Activated naive CD8-positive, alpha-beta T cell treated with anti-CD3 and anti-CD28 coated beads, Interleukin-2, amount 50 U/mL, for 24 hours (primary cell): ENCODE results near the gene MYO1D.

Experiments used
- ATAC-seq: fragments of 150-1000 bp; cut with Tn5 transposase; one replicate; pipeline ENCODE4 v1.10.0; 2021
- DNase-seq: peaks from one replicate; pipeline ENCODE4 v3.0.0; 2021
- H3K27ac Mint-ChIP-seq: one replicate; pipeline ENCODE4 v1.8.0; 2021; ENCODE audit warnings: mild to moderate bottlenecking, mixed read lengths
- H3K27me3 Mint-ChIP-seq: one replicate; pipeline ENCODE4 v1.8.0; 2021; ENCODE audit warnings: mixed read lengths
- H3K36me3 Mint-ChIP-seq: one replicate; pipeline ENCODE4 v1.8.0; 2021; ENCODE audit warnings: low read depth, mixed read lengths
- H3K4me1 Mint-ChIP-seq: one replicate; pipeline ENCODE4 v1.8.0; 2021; ENCODE audit warnings: mixed read lengths
- H3K4me3 Mint-ChIP-seq: one replicate; pipeline ENCODE4 v1.8.0; 2021; ENCODE audit warnings: mild to moderate bottlenecking, moderate library complexity, mixed read lengths
- H3K9me3 Mint-ChIP-seq: one replicate; pipeline ENCODE4 v1.8.0; 2021; ENCODE audit warnings: mixed read lengths

The MYO1D gene

DNA sequence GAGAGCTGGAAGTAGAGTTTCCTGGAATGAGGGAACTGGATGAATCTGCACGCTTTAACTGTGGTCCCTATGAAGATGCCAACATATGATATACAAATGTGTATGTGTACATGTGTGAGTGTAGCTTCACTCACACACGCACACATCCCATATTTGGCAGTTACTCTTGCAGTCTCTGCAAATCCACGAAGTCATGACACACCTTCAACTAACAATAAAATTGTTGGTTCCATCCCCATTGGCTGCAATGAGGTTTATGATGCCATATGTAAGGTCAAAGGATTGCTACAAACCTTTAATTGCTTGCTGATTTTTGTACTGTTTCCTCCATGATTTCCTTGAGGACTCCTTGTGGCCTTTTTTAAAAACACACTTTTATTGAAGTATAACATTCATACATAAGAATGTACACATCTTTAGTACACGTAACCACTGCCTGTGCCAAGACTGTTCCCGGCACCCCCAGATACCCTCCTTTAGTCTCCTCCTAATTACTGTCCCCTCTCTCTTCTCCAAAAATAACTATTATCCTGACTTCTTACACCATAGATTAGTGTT, 22.0 kb downstream of the MYO1D start:
- no peaks in the 10 kb centered on the region for H3K9me3 Mint-ChIP-seq
- peaks cover under 1% of the 10 kb centered on the region for H3K4me1 Mint-ChIP-seq
- ATAC-seq (no peak), DNase-seq (no peak)
- H3K36me3 Mint-ChIP-seq, result peaks cover 1% of the 10 kb centered on the region
- H3K27ac Mint-ChIP-seq, result no peak overlapping the region
- H3K4me3 Mint-ChIP-seq, result no peak overlapping the region
- peaks cover 8% of the 10 kb centered on the region for H3K27me3 Mint-ChIP-seq

DNA sequence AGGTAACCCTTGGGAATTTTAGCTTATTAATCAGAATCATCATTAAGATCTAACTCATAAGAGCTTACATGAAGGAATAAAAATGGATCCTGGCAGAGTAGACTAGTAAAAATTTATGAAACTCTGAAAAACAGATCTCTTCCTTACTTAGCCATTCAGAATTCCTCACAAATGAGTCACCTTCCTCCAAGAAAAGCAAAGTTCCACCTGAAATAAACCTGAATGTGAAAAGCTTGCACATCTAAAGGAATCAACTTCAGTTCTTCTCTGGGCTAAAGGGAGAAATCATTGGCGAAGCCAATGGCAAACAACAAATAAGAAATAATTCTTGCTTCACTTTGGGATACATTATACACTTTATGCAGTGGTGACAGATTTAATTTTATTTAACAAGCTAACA, 22.7 kb downstream of the MYO1D start:
- Mint-ChIP-seq H3K4me1 (no peaks in the 10 kb centered on the region), H3K27me3 (peaks cover 8% of the 10 kb centered on the region), H3K27ac (no peak overlapping the region), H3K4me3 (no peak overlapping the region), H3K36me3 (peaks cover 1% of the 10 kb centered on the region), H3K9me3 (no peaks in the 10 kb centered on the region)
- ATAC-seq, result no peak
- DNase-seq, result no peak

DNA sequence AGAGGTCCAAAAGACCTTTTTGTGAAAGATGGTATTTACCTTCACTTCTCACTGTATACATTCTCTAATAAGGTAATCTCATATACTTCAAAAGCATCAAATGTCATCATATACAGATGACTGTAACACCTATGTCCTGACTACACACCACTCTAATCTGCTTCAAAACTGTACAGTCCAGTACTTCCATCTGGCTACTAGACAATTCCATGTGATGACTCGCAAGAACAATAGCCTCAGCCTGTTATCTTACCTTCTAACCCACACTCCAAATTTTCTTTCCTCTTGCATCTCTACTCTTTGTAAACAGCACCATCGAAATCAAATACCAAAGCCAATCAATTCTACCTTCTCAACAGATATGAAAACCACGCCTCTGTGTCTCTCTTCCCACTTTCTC, 24.1 kb downstream of the MYO1D start:
- Mint-ChIP-seq H3K27ac (no peak overlapping the region), H3K9me3 (no peaks in the 10 kb centered on the region), H3K27me3 (peaks cover 8% of the 10 kb centered on the region), H3K4me3 (no peak overlapping the region), H3K36me3 (peaks cover 1% of the 10 kb centered on the region), H3K4me1 (no peaks in the 10 kb centered on the region)
- ATAC-seq, result no peak
- DNase-seq, result no peak

DNA sequence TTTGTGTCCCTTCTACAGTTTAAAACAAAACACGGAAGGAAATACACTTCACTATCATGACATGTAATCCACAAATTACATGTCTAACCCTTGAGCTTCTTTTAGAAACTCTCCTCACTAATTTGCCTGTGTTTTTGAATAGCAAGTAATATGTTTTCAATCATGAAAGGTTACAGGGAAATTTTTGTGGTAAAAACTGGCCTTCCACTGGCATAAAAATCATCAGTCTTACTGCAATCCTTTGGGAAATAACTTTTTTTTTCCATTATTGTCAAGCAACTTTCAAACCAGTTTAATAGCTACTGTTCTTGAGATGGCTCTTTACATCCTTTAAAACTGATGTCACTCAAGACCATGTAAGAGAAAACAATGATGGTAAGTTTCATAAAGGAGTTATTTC, 27.0 kb downstream of the MYO1D start:
- H3K4me3 Mint-ChIP-seq, result no peak overlapping the region
- H3K4me1 Mint-ChIP-seq, result no peaks in the 10 kb centered on the region
- no peak for DNase-seq
- H3K27ac Mint-ChIP-seq, result no peak overlapping the region
- no peak for ATAC-seq
- H3K36me3 Mint-ChIP-seq, result no peaks in the 10 kb centered on the region
- peaks cover 6% of the 10 kb centered on the region for H3K27me3 Mint-ChIP-seq
- H3K9me3 Mint-ChIP-seq, result no peaks in the 10 kb centered on the region

DNA sequence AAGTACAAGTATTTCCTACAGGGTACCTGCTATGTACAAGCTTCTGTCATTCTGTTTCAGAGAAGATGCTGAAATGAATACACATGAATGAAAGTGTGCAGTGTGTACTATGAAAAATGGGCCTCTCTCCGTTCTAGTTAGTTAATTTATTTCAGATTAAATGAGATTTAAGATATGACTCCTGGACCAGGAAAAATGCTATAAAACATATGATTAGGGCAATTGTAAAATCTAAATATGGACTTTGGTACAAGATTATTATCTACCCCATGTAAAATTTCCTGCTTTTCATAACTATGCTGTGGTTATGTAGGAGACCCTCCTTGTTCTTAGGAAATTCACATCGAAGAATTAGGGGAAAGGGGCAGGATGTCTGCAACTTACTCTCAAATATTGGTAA, 28.9 kb downstream of the MYO1D start:
- DNase-seq, result no peak
- Mint-ChIP-seq H3K27ac (no peak overlapping the region), H3K4me1 (no peaks in the 10 kb centered on the region), H3K27me3 (peaks cover 6% of the 10 kb centered on the region), H3K4me3 (no peak overlapping the region), H3K9me3 (no peaks in the 10 kb centered on the region), H3K36me3 (no peaks in the 10 kb centered on the region)
- ATAC-seq, result no peak

DNA sequence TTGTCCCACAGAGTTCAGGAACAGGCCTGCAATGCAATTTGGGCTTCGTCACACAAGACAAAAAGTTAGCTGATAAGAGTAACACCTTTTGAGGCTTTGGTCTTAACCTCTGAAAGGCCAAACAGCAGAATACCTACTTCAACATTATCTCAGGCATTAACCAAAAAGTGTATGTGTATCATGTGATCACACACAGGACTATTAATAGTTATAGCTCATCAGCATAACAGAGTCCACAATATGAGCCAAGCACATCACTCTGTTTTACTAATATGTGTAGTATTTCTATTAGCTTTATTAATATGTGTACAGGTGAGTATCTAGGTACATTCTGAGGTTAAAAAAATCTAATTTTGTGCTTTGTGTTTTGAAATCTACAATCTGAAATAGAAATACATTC, 30.8 kb downstream of the MYO1D start:
- peaks cover 8% of the 10 kb centered on the region for H3K27me3 Mint-ChIP-seq
- no peaks in the 10 kb centered on the region for H3K4me1 Mint-ChIP-seq
- no peak overlapping the region for H3K4me3 Mint-ChIP-seq
- no peak for ATAC-seq
- H3K36me3 Mint-ChIP-seq, result no peaks in the 10 kb centered on the region
- H3K9me3 Mint-ChIP-seq, result no peaks in the 10 kb centered on the region
- no peak for DNase-seq
- H3K27ac Mint-ChIP-seq, result no peak overlapping the region

DNA sequence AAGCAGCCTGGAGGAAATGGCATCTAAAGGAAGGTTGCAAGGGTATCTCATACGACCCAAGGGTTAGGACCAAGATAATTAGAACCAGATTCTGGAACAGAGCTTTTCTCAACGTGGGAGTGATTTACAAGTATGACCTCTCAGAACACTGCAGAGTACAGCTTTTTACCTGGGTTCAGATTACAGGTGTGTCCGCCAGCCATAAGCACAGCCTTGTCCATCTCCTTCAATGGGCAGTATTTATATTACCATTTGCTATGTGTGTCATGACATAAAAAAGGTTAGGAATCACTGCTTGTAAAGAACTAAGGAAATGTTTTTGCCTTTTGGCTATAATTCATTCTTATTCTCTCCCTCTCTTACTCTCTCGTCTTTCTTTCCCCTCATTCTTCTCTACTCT, 36.7 kb downstream of the MYO1D start:
- ATAC-seq, result no peak
- H3K27ac Mint-ChIP-seq, result no peak overlapping the region
- DNase-seq, result no peak
- H3K4me3 Mint-ChIP-seq, result no peak overlapping the region
- H3K27me3 Mint-ChIP-seq, result peaks cover 9% of the 10 kb centered on the region
- no peaks in the 10 kb centered on the region for H3K9me3 Mint-ChIP-seq
- H3K4me1 Mint-ChIP-seq, result no peaks in the 10 kb centered on the region
- no peaks in the 10 kb centered on the region for H3K36me3 Mint-ChIP-seq

DNA sequence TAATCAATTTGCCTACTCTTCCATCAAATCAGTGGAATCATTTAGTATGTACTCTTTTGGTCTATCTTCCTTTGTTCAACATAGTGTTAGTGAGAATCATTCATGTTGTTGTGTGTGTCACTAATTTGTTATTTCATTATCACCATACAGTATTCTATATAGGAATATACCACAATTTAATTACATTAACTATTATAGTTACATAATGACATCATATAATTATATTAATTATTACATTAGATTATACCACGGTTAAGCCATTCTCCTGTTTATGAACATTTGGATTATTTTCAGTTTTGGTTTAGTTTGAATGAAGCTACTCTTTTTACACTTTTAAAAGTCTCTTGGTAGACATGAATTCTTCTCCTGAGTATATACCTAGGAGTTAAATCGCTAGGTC, 40.4 kb downstream of the MYO1D start:
- no peak overlapping the region for H3K27ac Mint-ChIP-seq
- ATAC-seq (no peak), DNase-seq (no peak)
- no peaks in the 10 kb centered on the region for H3K36me3 Mint-ChIP-seq
- H3K4me3 Mint-ChIP-seq, result no peak overlapping the region
- H3K4me1 Mint-ChIP-seq, result no peaks in the 10 kb centered on the region
- peaks cover 3% of the 10 kb centered on the region for H3K27me3 Mint-ChIP-seq
- H3K9me3 Mint-ChIP-seq, result no peaks in the 10 kb centered on the region

DNA sequence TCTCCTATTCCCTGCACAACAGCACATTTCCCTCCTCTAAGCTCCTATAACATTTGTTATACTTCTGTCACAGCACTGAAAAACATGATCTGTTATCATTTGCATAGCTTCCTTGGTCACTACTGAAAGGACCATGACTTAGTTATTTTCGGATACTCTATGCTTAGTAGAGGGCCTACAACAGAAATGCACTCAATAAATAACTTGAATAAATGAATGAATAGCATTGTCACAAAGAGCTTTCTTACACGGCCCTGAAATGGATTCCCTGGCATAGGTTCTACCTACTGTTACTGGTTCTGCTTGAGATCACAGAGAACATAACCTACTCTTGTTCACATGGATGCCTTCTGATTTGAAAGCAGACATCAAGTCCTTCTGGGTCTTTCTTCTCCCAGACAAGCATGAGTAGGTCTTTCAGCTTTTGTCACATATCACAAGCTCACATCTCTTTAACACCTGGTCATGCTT, 41.6 kb downstream of the MYO1D start:
- ATAC-seq, result no peak
- Mint-ChIP-seq H3K36me3 (no peaks in the 10 kb centered on the region), H3K27me3 (peaks cover 2% of the 10 kb centered on the region)

DNA sequence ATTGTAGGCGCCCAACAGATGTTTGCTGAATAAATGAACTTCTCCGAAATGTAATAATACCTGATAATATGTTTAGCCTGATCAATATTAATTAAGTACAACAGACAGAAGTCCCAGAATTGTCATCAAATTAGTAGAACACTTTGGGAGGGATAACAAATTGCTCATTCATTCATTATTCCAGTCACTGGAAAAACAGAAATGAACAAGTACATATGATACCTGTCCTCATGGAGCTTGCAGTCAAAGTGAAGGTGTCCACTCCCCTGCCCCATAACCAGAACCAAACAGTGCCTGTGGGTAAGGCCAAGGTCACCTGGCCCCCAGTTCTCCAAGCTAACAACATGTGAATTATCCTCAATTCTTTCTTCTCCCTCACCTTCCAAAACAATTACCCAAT, 42.8 kb downstream of the MYO1D start:
- Mint-ChIP-seq H3K4me3 (no peak overlapping the region), H3K4me1 (no peaks in the 10 kb centered on the region), H3K36me3 (no peaks in the 10 kb centered on the region), H3K27ac (no peak overlapping the region), H3K27me3 (peaks cover 2% of the 10 kb centered on the region), H3K9me3 (no peaks in the 10 kb centered on the region)
- DNase-seq (no peak), ATAC-seq (no peak)

More for the DNA sequence above, 41.6 kb downstream of the MYO1D start:
- Mint-ChIP-seq H3K27ac (no peak overlapping the region), H3K9me3 (no peaks in the 10 kb centered on the region), H3K4me3 (no peak overlapping the region), H3K4me1 (no peaks in the 10 kb centered on the region)
- no peak for DNase-seq

DNA sequence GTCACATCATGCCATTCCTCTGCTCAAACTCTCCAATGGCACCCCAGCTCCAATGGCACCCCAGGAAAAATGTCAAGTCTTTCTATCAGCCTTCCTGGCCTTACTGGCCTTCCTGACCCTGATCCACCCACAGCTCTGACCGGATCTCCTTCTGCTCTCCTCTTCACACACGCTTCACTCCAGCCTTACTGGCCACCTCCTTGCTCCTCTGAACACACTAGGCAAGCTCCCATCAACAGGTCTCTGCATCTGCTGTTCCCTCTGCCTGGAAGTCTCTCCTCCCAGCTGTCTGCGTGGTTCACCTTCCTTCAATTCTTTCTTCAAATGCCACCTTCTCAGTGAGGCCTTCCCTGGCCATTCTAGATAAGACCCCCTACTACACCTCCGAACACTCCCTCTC, 43.4 kb downstream of the MYO1D start:
- Mint-ChIP-seq H3K27me3 (peaks cover 2% of the 10 kb centered on the region), H3K9me3 (no peaks in the 10 kb centered on the region), H3K36me3 (no peaks in the 10 kb centered on the region), H3K27ac (no peak overlapping the region), H3K4me1 (peaks cover 4% of the 10 kb centered on the region), H3K4me3 (no peak overlapping the region)
- DNase-seq (no peak), ATAC-seq (no peak)

DNA sequence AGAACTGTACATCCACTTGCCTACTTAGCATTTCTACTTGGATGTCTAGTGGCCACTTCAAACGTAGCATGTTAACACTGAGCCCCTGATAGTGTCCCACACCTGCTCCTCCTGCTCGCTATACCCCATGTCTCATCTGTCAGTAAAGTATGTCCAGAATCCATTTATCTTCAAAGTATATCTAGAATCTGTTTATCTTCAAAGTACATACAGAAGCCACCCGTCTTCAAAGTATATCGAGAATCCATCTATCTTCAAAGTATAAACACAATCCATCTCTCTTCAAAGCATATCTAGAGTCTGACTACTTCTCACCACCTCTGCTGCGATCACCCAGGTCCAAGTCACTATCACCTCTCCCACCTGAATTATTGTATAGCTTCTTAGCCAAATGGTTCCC, 43.8 kb downstream of the MYO1D start:
- no peak overlapping the region for H3K4me3 Mint-ChIP-seq
- H3K27ac Mint-ChIP-seq, result no peak overlapping the region
- H3K9me3 Mint-ChIP-seq, result no peaks in the 10 kb centered on the region
- DNase-seq, result no peak
- no peaks in the 10 kb centered on the region for H3K27me3 Mint-ChIP-seq
- no peak for ATAC-seq
- no peaks in the 10 kb centered on the region for H3K36me3 Mint-ChIP-seq
- peaks cover 5% of the 10 kb centered on the region for H3K4me1 Mint-ChIP-seq

DNA sequence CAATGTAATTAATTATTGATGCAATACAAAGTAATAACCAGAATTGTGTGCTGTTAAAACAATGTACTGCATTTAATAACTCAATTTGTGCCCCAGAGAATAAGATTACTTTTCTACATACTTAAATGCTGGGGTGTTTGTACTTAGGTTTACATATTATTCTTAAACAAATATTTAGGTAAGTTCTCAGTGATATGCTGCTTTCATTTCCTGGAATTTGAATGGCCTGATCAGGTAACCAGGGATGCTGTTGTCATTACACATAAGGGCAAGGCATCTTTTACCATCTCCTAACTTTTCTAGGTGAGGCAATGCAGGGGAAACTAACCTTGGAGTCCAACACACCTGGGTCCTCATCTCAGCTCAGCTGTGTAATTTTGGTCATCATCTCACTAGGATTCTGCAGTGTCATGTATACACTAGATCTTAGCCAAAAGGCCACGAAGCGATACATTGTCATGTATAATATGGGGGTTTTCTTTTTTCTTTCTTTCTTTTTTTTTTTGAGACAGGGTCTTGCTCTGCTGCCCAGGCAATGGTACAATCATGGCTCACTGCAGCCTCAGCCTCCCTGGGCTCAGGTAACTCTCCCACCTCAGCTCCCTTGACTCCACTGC, 45.2 kb downstream of the MYO1D start:
- Mint-ChIP-seq H3K9me3 (no peaks in the 10 kb centered on the region), H3K4me1 (peaks cover 8% of the 10 kb centered on the region), H3K4me3 (no peak overlapping the region), H3K36me3 (no peaks in the 10 kb centered on the region), H3K27me3 (no peaks in the 10 kb centered on the region), H3K27ac (no peak overlapping the region)
- DNase-seq (no peak), ATAC-seq (no peak)

DNA sequence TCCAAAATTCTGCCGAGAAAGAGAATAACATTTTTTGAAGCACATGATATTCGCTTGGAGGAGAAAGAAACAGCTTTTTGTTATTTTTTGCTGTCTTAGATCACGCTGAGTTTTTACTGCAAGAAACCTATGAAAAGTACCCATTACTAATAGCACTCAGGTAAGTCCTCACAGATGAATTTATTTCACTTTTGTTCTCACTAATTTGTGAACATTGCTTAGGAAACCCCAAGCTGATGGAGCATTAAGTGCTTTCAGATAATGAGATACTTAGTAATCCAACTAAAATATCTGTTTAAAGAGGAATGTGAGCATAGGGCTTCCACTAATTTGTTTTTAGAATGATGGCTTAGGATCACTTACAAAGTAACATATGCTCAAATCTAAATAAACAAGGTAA, 45.7 kb downstream of the MYO1D start:
- H3K4me1 Mint-ChIP-seq, result peaks cover 8% of the 10 kb centered on the region
- no peak overlapping the region for H3K4me3 Mint-ChIP-seq
- DNase-seq, result no peak
- no peaks in the 10 kb centered on the region for H3K36me3 Mint-ChIP-seq
- H3K27me3 Mint-ChIP-seq, result no peaks in the 10 kb centered on the region
- H3K9me3 Mint-ChIP-seq, result no peaks in the 10 kb centered on the region
- no peak overlapping the region for H3K27ac Mint-ChIP-seq
- no peak for ATAC-seq

DNA sequence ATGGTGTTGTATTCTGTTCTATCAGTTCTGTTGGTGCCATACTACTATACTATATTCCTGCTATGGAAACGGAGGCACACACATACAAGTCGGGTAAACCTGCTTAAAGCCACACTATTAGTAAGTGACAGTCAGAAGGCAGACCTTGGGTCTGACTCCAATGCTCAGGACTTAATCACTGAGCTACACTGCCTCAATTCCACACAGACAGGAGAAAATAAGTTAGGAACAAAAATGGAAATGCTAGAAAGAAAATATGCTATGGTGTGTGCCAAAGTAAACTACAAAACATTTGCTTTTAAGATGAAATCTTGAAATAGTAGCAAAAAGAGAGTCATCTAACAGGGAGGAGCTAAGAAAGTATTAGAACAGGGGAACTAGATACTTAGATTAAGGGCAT, 48.1 kb downstream of the MYO1D start:
- H3K4me3 Mint-ChIP-seq, result no peak overlapping the region

DNA sequence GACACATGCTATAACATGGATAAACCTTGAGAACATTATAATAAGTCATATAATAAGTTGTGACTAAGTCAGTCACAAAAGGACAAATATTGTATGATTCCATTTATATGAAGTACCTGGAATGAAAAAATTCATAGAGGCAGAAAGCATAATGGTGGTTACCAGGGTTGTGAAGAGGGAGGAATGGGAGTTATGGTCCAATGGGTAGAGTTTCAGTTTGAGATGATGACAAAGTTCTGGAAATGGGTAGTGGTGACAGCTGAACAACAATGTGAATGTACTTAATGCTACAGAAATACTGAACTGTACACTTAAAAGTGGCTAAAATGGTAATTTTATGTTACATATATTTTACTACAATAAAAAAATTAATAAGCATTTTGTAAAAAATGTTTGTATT, 49.7 kb downstream of the MYO1D start:
- ATAC-seq (no peak), DNase-seq (no peak)
- H3K27me3 Mint-ChIP-seq, result peaks cover 12% of the 10 kb centered on the region
- no peak overlapping the region for H3K4me3 Mint-ChIP-seq
- no peak overlapping the region for H3K27ac Mint-ChIP-seq
- H3K4me1 Mint-ChIP-seq, result peaks cover 10% of the 10 kb centered on the region
- no peaks in the 10 kb centered on the region for H3K36me3 Mint-ChIP-seq
- no peaks in the 10 kb centered on the region for H3K9me3 Mint-ChIP-seq

More for the DNA sequence above, 48.1 kb downstream of the MYO1D start:
- Mint-ChIP-seq H3K27me3 (peaks cover 6% of the 10 kb centered on the region), H3K9me3 (no peaks in the 10 kb centered on the region), H3K36me3 (no peaks in the 10 kb centered on the region), H3K4me1 (peaks cover 8% of the 10 kb centered on the region), H3K27ac (no peak overlapping the region)
- DNase-seq (no peak), ATAC-seq (no peak)
